HEK293T (cell line): Measurements from ENCODE around the gene DYNLRB1.

Experiments
- ARNT ChIP-seq: fragments of 450-650 bp; IDR thresholded peaks from 2 replicates; pipeline ENCODE4 v1.6.1; 2017; ENCODE audit warnings: mild to moderate bottlenecking
- BHLHE40 ChIP-seq: fragments of 450-650 bp; IDR thresholded peaks from 2 replicates; pipeline ENCODE4 v1.6.1; 2016; ENCODE audit warnings: mild to moderate bottlenecking, moderate library complexity, borderline replicate concordance
- CTBP1 ChIP-seq: fragments of 450-650 bp; IDR thresholded peaks from 2 replicates; pipeline ENCODE4 v1.6.1; 2016; ENCODE audit warnings: borderline replicate concordance
- ELF4 ChIP-seq: fragments of 450-650 bp; IDR thresholded peaks from 2 replicates; pipeline ENCODE4 v1.6.1; 2017; ENCODE audit warnings: antibody characterized with exemption
- FOXA1 ChIP-seq: fragments of 450-650 bp; IDR thresholded peaks from 2 replicates; pipeline ENCODE4 v1.6.1; 2016; ENCODE audit warnings: mild to moderate bottlenecking
- FOXK2 ChIP-seq: fragments of 450-650 bp; IDR thresholded peaks from 2 replicates; pipeline ENCODE4 v1.6.1; 2016; ENCODE audit warnings: mild to moderate bottlenecking
- FOXM1 ChIP-seq: fragments of 450-650 bp; IDR thresholded peaks from 2 replicates; pipeline ENCODE4 v1.6.1; 2017; ENCODE audit warnings: mild to moderate bottlenecking, borderline replicate concordance
- HDGF ChIP-seq: fragments of 450-650 bp; IDR thresholded peaks from 2 replicates; pipeline ENCODE4 v1.6.1; 2017; ENCODE audit warnings: antibody characterized with exemption, borderline replicate concordance
- NFRKB ChIP-seq: fragments of 450-650 bp; IDR thresholded peaks from 2 replicates; pipeline ENCODE4 v1.6.1; 2016; ENCODE audit warnings: mild to moderate bottlenecking, moderate library complexity
- SP1 ChIP-seq: fragments of 450-650 bp; IDR thresholded peaks from 2 replicates; pipeline ENCODE4 v1.6.1; 2017
- SUZ12 ChIP-seq: fragments of 450-650 bp; IDR thresholded peaks from 2 replicates; pipeline ENCODE4 v1.6.1; 2016; ENCODE audit warnings: mild to moderate bottlenecking
- TARDBP ChIP-seq: fragments of 450-650 bp; IDR thresholded peaks from 2 replicates; pipeline ENCODE4 v1.6.1; 2016
- ZNF384 ChIP-seq: fragments of 450-650 bp; IDR thresholded peaks from 2 replicates; pipeline ENCODE4 v1.6.1; 2016
- TF ChIP-seq, protein P1 (sequence below): fragments of 450-650 bp; IDR thresholded peaks from 2 replicates; pipeline ENCODE4 v1.6.1; 2016

DNA sequence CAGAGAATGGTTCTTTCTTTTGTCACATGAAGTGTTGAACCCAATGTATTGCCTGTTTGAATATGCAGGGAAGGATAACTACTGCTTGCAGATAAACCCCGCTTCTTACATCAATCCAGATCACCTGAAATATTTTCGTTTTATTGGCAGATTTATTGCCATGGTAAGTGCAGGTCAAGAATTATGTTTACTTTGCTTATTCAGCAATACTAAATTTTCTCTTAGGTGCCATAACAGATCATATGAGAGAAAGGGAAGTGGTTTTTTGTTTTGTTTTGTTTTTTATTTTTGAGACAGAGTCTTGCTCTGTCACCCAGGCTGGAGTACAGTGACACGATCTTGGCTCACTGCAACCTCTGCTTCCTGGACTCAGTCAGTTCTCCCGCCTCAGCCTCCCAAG lies 36.6 kb upstream of the DYNLRB1 start:
- TF ChIP-seq ARNT (no peak), SP1 (no peak), CTBP1 (no peak), SUZ12 (no peak), TARDBP (no peak), ELF4 (no peak), BHLHE40 (no peak), NFRKB (no peak), HDGF (no peak), FOXA1 (no peak), ZNF384 (no peak), FOXK2 (no peak), FOXM1 (no peak)
- TF ChIP-seq, protein P1, sequence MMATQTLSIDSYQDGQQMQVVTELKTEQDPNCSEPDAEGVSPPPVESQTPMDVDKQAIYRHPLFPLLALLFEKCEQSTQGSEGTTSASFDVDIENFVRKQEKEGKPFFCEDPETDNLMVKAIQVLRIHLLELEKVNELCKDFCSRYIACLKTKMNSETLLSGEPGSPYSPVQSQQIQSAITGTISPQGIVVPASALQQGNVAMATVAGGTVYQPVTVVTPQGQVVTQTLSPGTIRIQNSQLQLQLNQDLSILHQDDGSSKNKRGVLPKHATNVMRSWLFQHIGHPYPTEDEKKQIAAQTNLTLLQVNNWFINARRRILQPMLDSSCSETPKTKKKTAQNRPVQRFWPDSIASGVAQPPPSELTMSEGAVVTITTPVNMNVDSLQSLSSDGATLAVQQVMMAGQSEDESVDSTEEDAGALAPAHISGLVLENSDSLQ = no peak
